C4-2B (cell line): ENCODE data around the gene RAB31.

ENCODE experiments used
- H3K27ac ChIP-seq: fragments of 450-650 bp; 2 replicates; pipeline ENCODE4 v1.5.1; 2017
- ZFX ChIP-seq: fragments of 450-650 bp; IDR thresholded peaks from 2 replicates; pipeline ENCODE4 v1.6.1; 2017
- TF ChIP-seq, protein P1 (sequence below): fragments of 450-650 bp; conservative IDR thresholded peaks from 2 replicates; pipeline ENCODE4 v1.5.1; 2017; ENCODE audit warnings: mild to moderate bottlenecking

The RAB31 gene

DNA sequence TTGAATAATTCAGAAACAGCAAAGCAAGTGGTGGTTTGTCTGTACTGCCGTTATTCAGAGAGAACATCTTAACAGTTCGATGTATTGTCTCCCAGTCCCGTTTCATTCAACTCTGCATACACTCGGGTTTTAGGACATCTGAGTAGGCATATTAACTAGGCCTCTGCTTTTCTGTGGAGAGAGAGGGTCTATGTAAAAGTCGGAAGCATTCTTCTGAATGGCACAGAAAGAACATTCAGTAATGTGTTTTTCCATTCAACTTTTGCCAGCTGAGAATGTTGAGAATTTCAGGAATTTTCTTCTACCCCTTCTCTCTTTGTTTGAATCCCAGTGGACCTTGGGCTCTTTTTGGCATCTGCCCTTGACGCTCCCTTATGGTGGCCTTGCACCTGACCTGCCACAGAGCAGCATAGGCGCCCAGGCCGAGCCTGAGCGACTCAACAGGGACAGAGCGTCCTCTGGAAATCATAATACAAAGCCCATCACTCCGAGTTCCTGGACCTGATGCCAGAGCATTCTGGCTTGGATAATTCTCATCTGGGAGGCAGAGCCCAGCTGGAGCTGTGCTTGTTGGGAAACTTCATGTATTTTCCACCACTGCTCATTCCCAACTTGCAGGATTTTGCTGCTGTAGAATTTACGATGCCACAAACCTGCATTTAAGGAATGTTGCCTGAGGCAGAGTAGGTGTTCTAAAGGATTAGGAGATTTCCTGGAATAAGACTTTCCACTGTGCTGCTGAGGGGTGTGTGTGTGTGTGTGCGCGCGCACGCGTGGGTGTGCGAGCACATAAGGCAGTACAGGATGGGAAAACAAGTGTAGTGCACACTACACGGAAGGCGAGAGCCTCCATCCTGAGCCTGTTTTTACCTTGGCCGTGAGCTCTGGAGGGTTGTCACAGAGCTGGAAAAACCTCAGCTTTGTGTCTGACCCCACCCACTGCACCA lies 100.5 kb downstream of the RAB31 start:
- TF ChIP-seq, protein P1, sequence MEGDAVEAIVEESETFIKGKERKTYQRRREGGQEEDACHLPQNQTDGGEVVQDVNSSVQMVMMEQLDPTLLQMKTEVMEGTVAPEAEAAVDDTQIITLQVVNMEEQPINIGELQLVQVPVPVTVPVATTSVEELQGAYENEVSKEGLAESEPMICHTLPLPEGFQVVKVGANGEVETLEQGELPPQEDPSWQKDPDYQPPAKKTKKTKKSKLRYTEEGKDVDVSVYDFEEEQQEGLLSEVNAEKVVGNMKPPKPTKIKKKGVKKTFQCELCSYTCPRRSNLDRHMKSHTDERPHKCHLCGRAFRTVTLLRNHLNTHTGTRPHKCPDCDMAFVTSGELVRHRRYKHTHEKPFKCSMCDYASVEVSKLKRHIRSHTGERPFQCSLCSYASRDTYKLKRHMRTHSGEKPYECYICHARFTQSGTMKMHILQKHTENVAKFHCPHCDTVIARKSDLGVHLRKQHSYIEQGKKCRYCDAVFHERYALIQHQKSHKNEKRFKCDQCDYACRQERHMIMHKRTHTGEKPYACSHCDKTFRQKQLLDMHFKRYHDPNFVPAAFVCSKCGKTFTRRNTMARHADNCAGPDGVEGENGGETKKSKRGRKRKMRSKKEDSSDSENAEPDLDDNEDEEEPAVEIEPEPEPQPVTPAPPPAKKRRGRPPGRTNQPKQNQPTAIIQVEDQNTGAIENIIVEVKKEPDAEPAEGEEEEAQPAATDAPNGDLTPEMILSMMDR: no peak
- no peak for TF ChIP-seq ZFX
- no peak overlapping the region for H3K27ac ChIP-seq

DNA sequence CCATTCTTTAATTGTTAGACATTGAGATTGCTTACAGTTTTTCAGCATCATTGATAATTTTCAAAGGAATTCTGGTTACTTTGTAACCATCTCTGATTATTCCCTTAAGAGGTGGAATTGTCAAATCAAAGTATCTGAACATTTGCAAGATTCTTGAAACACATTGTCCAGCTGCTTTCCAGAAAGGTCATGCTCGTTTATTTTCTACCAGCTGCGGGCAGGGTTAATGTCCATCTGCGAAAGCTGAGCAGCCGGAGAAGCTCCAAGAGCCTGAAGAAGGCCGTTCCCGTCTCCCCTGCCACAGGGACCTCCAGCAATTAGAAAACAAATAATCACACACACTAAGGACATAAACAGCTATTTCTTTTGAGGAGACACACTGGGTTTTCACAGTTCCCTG lies 101.6 kb downstream of the RAB31 start:
- TF ChIP-seq, protein P1: no peak
- TF ChIP-seq ZFX: no peak

DNA sequence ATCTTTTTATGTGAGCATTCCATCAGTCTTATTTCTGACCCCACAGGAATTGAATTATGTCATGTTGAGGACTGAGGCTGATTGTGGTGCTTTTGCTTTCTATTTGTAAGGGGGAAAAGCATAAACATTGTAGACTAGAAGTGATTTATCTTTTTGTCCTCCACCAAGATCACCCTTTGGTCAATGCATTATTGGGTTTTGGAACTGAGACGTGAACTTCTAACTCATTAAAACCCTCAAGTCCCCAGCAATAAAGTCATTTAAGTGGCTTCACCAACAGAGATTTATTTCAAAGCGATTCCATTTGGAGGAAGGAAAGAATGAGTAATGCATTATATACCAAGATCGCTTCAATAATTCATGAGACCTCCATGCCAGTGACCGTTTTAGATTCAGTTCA lies 102.2 kb downstream of the RAB31 start:
- TF ChIP-seq, protein P1: no peak
- TF ChIP-seq ZFX: no peak

More for the DNA sequence above, 101.6 kb downstream of the RAB31 start:
- no peak overlapping the region for H3K27ac ChIP-seq

DNA sequence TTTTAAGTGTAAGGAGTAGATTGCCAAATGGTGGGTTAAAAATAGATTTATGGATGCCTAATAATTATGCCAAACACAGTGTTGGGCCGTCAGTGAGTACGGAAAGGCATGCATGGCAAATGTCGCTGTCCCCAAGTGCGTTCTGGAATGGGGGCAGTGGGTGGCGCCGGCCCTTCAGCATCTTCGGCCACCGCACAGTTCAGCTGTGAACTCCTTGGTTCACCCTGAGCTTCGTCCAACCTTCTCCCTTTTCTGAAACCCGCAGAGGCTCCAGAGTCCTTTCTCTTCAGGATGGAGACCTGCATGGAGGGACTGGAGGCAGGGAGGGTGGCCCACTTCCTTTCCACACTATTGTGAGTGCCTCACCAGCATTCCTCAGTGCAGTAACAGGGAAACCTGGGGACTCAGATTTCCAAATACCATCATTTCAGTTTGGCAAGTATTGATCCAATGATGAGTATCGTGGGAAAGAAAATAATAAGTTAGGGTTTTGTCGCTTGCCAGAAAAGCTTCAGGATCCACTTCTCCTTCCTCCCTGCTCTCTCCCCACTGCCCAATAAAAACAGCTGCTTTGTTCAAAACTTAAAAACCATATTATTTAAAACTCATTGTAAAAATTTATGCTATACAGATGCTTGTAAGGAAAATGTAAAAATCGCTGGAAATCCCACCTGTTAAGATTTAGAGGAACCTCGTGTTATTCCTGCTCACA lies 103.0 kb downstream of the RAB31 start:
- no peak overlapping the region for H3K27ac ChIP-seq
- TF ChIP-seq ZFX: no peak
- TF ChIP-seq, protein P1: no peak

More for the DNA sequence above, 102.2 kb downstream of the RAB31 start:
- H3K27ac ChIP-seq: no peak overlapping the region

DNA sequence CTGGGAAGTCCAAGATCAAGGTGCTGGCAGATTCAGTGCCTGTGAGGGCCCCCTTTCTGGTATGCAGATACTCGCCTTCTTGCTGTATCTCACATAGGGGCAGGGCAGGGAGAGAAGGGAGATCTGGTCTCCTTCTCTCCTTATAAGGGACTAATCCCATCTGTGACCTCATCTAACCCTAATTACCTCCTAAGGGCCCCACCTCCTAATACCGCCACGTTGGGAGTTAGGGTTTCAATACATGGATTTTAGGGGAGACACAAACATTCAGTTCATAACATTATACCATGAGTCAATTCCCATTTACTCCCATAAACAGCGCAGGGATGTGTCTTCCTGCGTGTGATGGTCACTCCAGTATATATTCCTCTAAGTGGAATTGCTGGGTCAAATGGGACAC lies 103.9 kb downstream of the RAB31 start:
- TF ChIP-seq ZFX: no peak
- TF ChIP-seq, protein P1: no peak
- H3K27ac ChIP-seq: no peak overlapping the region

DNA sequence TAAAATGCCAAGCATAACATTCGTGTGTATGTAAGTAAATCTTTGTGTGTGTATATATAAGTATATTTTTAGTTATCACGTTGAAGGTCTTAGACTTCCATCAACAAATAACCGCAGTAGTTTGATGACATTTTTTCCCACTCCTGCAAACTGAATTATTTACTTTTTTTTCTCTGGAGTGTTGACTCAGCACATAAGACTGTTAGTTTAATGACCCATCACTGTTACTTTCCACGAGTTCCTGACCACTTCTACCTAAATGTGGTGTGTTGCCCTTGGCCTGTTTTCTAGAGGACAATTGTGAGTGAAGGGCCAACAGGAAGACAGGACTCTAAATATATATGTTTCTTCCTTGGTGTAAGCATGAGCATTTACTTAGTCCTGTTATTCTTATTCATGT lies 106.3 kb downstream of the RAB31 start:
- no peak overlapping the region for H3K27ac ChIP-seq

More for the DNA sequence above, 106.3 kb downstream of the RAB31 start:
- TF ChIP-seq ZFX: no peak
- TF ChIP-seq, protein P1: no peak
